H1 (cell line): ENCODE results near the gene HLTF. TPM values are rescaled to one million over a fixed set of nuclear protein-coding genes. Genes with fewer than 3 reads are reported as not detected.

Experiments
- CTCF ChIA-PET: fragments of 300-600 bp; sonication (Branson Sonifier 250); formaldehyde crosslinking; loops from one replicate; lab custom pipeline; 2021; ENCODE audit not compliant: partially characterized antibody; lab: Charles Lee
- POLR2A ChIA-PET: fragments of 300-600 bp; sonication (Branson Sonifier 250); formaldehyde crosslinking; loops from one replicate; lab custom pipeline; 2021; ENCODE audit warnings: inconsistent platforms; ENCODE audit not compliant: partially characterized antibody; lab: Charles Lee
- DNase-seq, 2 experiments: peaks; one replicate each; pipeline versions ENCODE4 v3.0.0 to v3.0.0-alpha.2; 2010 to 2022; ENCODE audit warnings: low spot score in 2 of 2, low read depth in 1 of 2, mixed read lengths in 1 of 2
- FAIRE-seq: peaks from 2 replicates; lab custom pipeline; 2011; peaks lifted over from hg19 to GRCh38; lab: Jason Lieb, UNC
- H2AFZ ChIP-seq: 2 replicates; pipeline ENCODE4 v1.8.1; 2012; ENCODE audit warnings: low read length, inconsistent platforms
- H2AK5ac ChIP-seq: 2 replicates; pipeline ENCODE4 v1.6.1; 2013; ENCODE audit warnings: low read depth, low read length
- H2BK120ac ChIP-seq: replicated peaks from 2 replicates; pipeline ENCODE3; 2013; ENCODE audit warnings: low read depth, low read length, inconsistent platforms
- H2BK12ac ChIP-seq: 2 replicates; pipeline ENCODE4 v1.6.1; 2013; ENCODE audit warnings: low read depth, low read length
- H2BK15ac ChIP-seq: 2 replicates; pipeline ENCODE4 v1.6.1; 2013; ENCODE audit warnings: low read length
- H2BK20ac ChIP-seq: 2 replicates; pipeline ENCODE4 v1.6.1; 2013; ENCODE audit warnings: low read length
- H2BK5ac ChIP-seq: 2 replicates; pipeline ENCODE4 v1.6.1; 2013; ENCODE audit warnings: low read depth, low read length
- H3K14ac ChIP-seq: 2 replicates; pipeline ENCODE4 v1.6.1; 2013; ENCODE audit warnings: inconsistent platforms; ENCODE audit not compliant: insufficient read length
- H3K18ac ChIP-seq: 2 replicates; pipeline ENCODE4 v1.6.1; 2013; ENCODE audit warnings: low read length; ENCODE audit errors: extremely low read depth
- H3K23ac ChIP-seq: 2 replicates; pipeline ENCODE4 v1.6.1; 2013; ENCODE audit warnings: inconsistent platforms; ENCODE audit not compliant: insufficient read length
- H3K23me2 ChIP-seq: 2 replicates; pipeline ENCODE4 v1.6.1; 2013; ENCODE audit warnings: low read depth, low read length
- H3K27ac ChIP-seq: 2 replicates; pipeline ENCODE4 v1.6.1; 2011; ENCODE audit warnings: low read depth, low read length, inconsistent platforms
- H3K27me3 ChIP-seq, 4 experiments: replicated peaks in 1 of 4; 1 replicate in 1 of 4; 2 replicates in 3 of 4; pipeline versions ENCODE4 v1.6.1 to v1.8.1; 2011 to 2013; ENCODE audit warnings: low read length in 3 of 4, mild to moderate bottlenecking in 3 of 4, inconsistent platforms in 2 of 4, mixed read lengths in 2 of 4, moderate library complexity in 1 of 4; ENCODE audit not compliant: control insufficient read depth in 3 of 4, insufficient read depth in 3 of 4; ENCODE audit errors: extremely low read depth in 1 of 4
- H3K36me3 ChIP-seq, 4 experiments: 2 replicates each; pipeline versions ENCODE4 v1.6.1 to v1.8.1; 2011 to 2013; ENCODE audit warnings: mild to moderate bottlenecking in 4 of 4, low read length in 3 of 4, moderate library complexity in 2 of 4, control low read depth in 1 of 4, inconsistent platforms in 1 of 4; ENCODE audit not compliant: insufficient read depth in 4 of 4, control insufficient read depth in 2 of 4
- H3K4ac ChIP-seq: replicated peaks from 2 replicates; pipeline ENCODE3; 2013; ENCODE audit warnings: low read length, low read depth, mixed read lengths, inconsistent platforms; ENCODE audit not compliant: insufficient read length
- H3K4me1 ChIP-seq, 4 experiments: replicated peaks in 1 of 4; 1 replicate in 1 of 4; 2 replicates in 3 of 4; pipeline versions ENCODE4 v1.6.1 to v1.8.1; 2011 to 2013; ENCODE audit warnings: low read length in 3 of 4, inconsistent platforms in 2 of 4, mixed read lengths in 1 of 4; ENCODE audit not compliant: insufficient read depth in 4 of 4, control insufficient read depth in 3 of 4
- H3K4me2 ChIP-seq, 2 experiments: 2 replicates each; pipeline versions ENCODE4 v1.6.1 to v1.8.1; 2011 to 2013; ENCODE audit warnings: low read depth in 2 of 2, low read length in 2 of 2, control low read depth in 1 of 2, inconsistent platforms in 1 of 2, mild to moderate bottlenecking in 1 of 2; ENCODE audit not compliant: insufficient read depth in 1 of 2
- H3K4me3 ChIP-seq, 4 experiments: fragments of 200-600, 300-600 bp in 1 of 4; sonication (generic), shearing (Covaris generic), sonication (Bioruptor Twin) in 1 of 4; 2 replicates each; pipeline versions ENCODE4 v1.5.1 to v1.8.1; 2011 to 2016; ENCODE audit warnings: low read length in 4 of 4, low read depth in 3 of 4, control low read depth in 2 of 4, inconsistent platforms in 2 of 4, mild to moderate bottlenecking in 2 of 4, mixed read lengths in 1 of 4, moderate library complexity in 1 of 4; ENCODE audit not compliant: insufficient read depth in 2 of 4; ENCODE audit errors: extremely low read depth in 1 of 4
- H3K56ac ChIP-seq: replicated peaks from 2 replicates; pipeline ENCODE3; 2013; ENCODE audit warnings: low read depth, mild to moderate bottlenecking, mixed read lengths, low read length, inconsistent platforms; ENCODE audit not compliant: insufficient read length
- H3K79me1 ChIP-seq: 2 replicates; pipeline ENCODE4 v1.6.1; 2013; ENCODE audit warnings: low read depth, low read length, control low read depth
- H3K79me2 ChIP-seq, 2 experiments: 2 replicates each; pipeline versions ENCODE4 v1.6.1 to v1.8.1; 2012 to 2013; ENCODE audit warnings: low read length in 2 of 2, mild to moderate bottlenecking in 2 of 2, inconsistent platforms in 1 of 2; ENCODE audit not compliant: insufficient read depth in 2 of 2, control insufficient read depth in 1 of 2
- H3K9ac ChIP-seq, 4 experiments: replicated peaks in 1 of 4; 1 replicate in 1 of 4; 2 replicates in 3 of 4; pipeline versions ENCODE4 v1.6.1 to v1.8.1; 2011 to 2013; ENCODE audit warnings: low read depth in 3 of 4, low read length in 3 of 4, control low read depth in 2 of 4, mild to moderate bottlenecking in 2 of 4, moderate library complexity in 2 of 4, inconsistent platforms in 1 of 4; ENCODE audit errors: extremely low read depth in 1 of 4
- H3K9me3 ChIP-seq, 2 experiments: 2 replicates each; pipeline versions ENCODE4 v1.6.1 to v1.8.1; 2012 to 2013; ENCODE audit warnings: mild to moderate bottlenecking in 2 of 2, moderate library complexity in 2 of 2, control low read depth in 1 of 2, inconsistent platforms in 1 of 2, low read depth in 1 of 2, low read length in 1 of 2, mixed read lengths in 1 of 2; ENCODE audit not compliant: insufficient read depth in 2 of 2
- H4K20me1 ChIP-seq, 2 experiments: replicated peaks in 1 of 2; 2 replicates each; pipeline versions ENCODE3 to v1.8.1; 2011 to 2013; ENCODE audit warnings: inconsistent platforms in 2 of 2, low read length in 2 of 2, mild to moderate bottlenecking in 1 of 2; ENCODE audit not compliant: insufficient read depth in 2 of 2, control insufficient read depth in 1 of 2
- H4K5ac ChIP-seq: 2 replicates; pipeline ENCODE4 v1.6.1; 2013; ENCODE audit warnings: low read length, low read depth, mixed read lengths, inconsistent platforms; ENCODE audit not compliant: insufficient read length
- H4K8ac ChIP-seq: 2 replicates; pipeline ENCODE4 v1.8.0; 2013; ENCODE audit warnings: mild to moderate bottlenecking, moderate library complexity, low read length, inconsistent platforms; ENCODE audit not compliant: insufficient read depth; ENCODE audit errors: extremely low read depth
- H4K91ac ChIP-seq: replicated peaks from 2 replicates; pipeline ENCODE3; 2013; ENCODE audit warnings: low read length, mixed read lengths, inconsistent platforms; ENCODE audit not compliant: insufficient read length
- ASH2L ChIP-seq: fragments of 200-600, 300-600 bp; sonication (generic); IDR thresholded peaks from one replicate; pipeline ENCODE4 v1.7.1; 2017; ENCODE audit warnings: low read length
- BCL11A ChIP-seq, 2 experiments: IDR thresholded peaks; one replicate each; pipeline ENCODE4 v1.6.1; 2011; ENCODE audit warnings: low read depth in 2 of 2, low read length in 2 of 2, mild to moderate bottlenecking in 2 of 2
- FOSL1 ChIP-seq: IDR thresholded peaks from 2 replicates; pipeline ENCODE4 v1.6.1; 2011; ENCODE audit warnings: mild to moderate bottlenecking, low read depth, low read length, moderate library complexity; ENCODE audit not compliant: insufficient read depth
- HDAC2 ChIP-seq, 2 experiments: fragments of 300-600 bp in 1 of 2; sonication (generic) in 1 of 2; IDR thresholded peaks; 2 replicates each; pipeline ENCODE4 v1.6.1; 2011 to 2012; ENCODE audit warnings: low read depth in 2 of 2, low read length in 2 of 2, mild to moderate bottlenecking in 2 of 2, moderate library complexity in 2 of 2, borderline replicate concordance in 1 of 2, inconsistent platforms in 1 of 2
- HDAC6 ChIP-seq: IDR thresholded peaks from one replicate; pipeline ENCODE4 v1.7.1; 2012; ENCODE audit warnings: low read depth, mild to moderate bottlenecking, inconsistent platforms, low read length, moderate library complexity
- POLR2A ChIP-seq, 2 experiments: IDR thresholded peaks; 1 replicate in 1 of 2; 2 replicates in 1 of 2; pipeline ENCODE4 v1.6.1; 2011; ENCODE audit warnings: low read depth in 2 of 2, low read length in 2 of 2, mild to moderate bottlenecking in 2 of 2; ENCODE audit errors: control extremely low read depth in 1 of 2
- POLR2AphosphoS5 ChIP-seq: IDR thresholded peaks from 2 replicates; pipeline ENCODE4 v1.6.1; 2011; ENCODE audit warnings: low read depth, low read length
- RBBP5 ChIP-seq: IDR thresholded peaks from 2 replicates; pipeline ENCODE4 v1.7.1; 2012; ENCODE audit warnings: low read depth, mild to moderate bottlenecking, inconsistent platforms, low read length, moderate library complexity, borderline replicate concordance
- RXRA ChIP-seq: IDR thresholded peaks from 2 replicates; pipeline ENCODE4 v1.6.1; 2011; ENCODE audit warnings: low read depth, mild to moderate bottlenecking, low read length, moderate library complexity; ENCODE audit not compliant: insufficient read depth
- SAP30 ChIP-seq: fragments of 300-600 bp; sonication (generic); IDR thresholded peaks from 2 replicates; pipeline ENCODE4 v1.7.1; 2012; ENCODE audit warnings: low read length, moderate library complexity, mild to moderate bottlenecking, inconsistent platforms; ENCODE audit not compliant: insufficient read depth, insufficient replicate concordance
- SP1 ChIP-seq: IDR thresholded peaks from 2 replicates; pipeline ENCODE4 v1.6.1; 2011; ENCODE audit warnings: low read depth, low read length
- SRF ChIP-seq: IDR thresholded peaks from 2 replicates; pipeline ENCODE4 v1.6.1; 2011; ENCODE audit warnings: mild to moderate bottlenecking, low read depth, low read length, moderate library complexity
- SUZ12 ChIP-seq: fragments of 200-600 bp; sonication (generic); IDR thresholded peaks from 2 replicates; pipeline ENCODE4 v1.6.1; 2012; ENCODE audit warnings: mild to moderate bottlenecking, inconsistent platforms, low read length, moderate library complexity, mixed read lengths
- TBP ChIP-seq: IDR thresholded peaks from 2 replicates; pipeline ENCODE4 v1.6.1; 2011; ENCODE audit warnings: low read depth, low read length, improper control_type of control experiment
- TCF12 ChIP-seq: IDR thresholded peaks from 2 replicates; pipeline ENCODE4 v1.6.1; 2011; ENCODE audit warnings: low read depth, mild to moderate bottlenecking, low read length
- ZNF274 ChIP-seq: IDR thresholded peaks from 2 replicates; pipeline ENCODE4 v1.7.0; 2012; ENCODE audit warnings: low read length, borderline replicate concordance; ENCODE audit errors: extremely low read depth
- WGBS, 2 experiments: shearing (Covaris generic) in 1 of 2; methylation state at CpG; one replicate each; pipeline versions ENCODE4 v1.1.6 to v1.1.7; 2013 to 2015; ENCODE audit warnings: low lambda C conversion rate in 2 of 2, mixed read lengths in 2 of 2, inconsistent platforms in 1 of 2, low coverage in 1 of 2, missing lambda C conversion rate in 1 of 2; ENCODE audit not compliant: insufficient replicate concordance in 2 of 2, insufficient coverage in 1 of 2, insufficient read length in 1 of 2; ENCODE audit errors: extremely low coverage in 1 of 2, missing lambda C conversion rate in 1 of 2; 5-methylcytosine and 5-hydroxymethylcytosine counted together
- polyA plus RNA-seq, 7 experiments: library from polyadenylated mRNA; depleted of rRNA in 3 of 7; stranded (reverse) in 5 of 7; unstranded in 2 of 7; fragments of >200 nt in 5 of 7; fragments of 200-250 nt in 2 of 7; gene quantifications; 1 replicate in 5 of 7; 2 replicates in 1 of 7; 4 replicates in 1 of 7; pipeline versions ENCODE4 v1.2.1 to v1.2.3, GENCODE V29; 2011 to 2013; ENCODE audit warnings: missing spikeins in 2 of 7, mixed read lengths in 2 of 7
- total RNA-seq: library from RNA; stranded (reverse); fragmentation: NEBNext Ultra II Directional; extraction: Animal tissue kit (Norgen Biotek cat#: 25700); gene quantifications from 2 replicates; pipeline ENCODE4 v1.2.1, GENCODE V29; 2021

Gene HLTF
- total and polyA plus RNA-seq, 2 of the 8 experiments (the other 6 are each of a cell fraction or from before 2014, with no cell fraction given) = 18.1 to 60.3 TPM

GRCh38 chr3:149058602-149059001, 27.7 kb downstream of the HLTF start:
- H3K27ac ChIP-seq = no peak overlapping the region
- H4K5ac ChIP-seq = no peak overlapping the region
- H2BK120ac ChIP-seq = no peak overlapping the region
- no peaks in the 10 kb centered on the region for H3K23me2 ChIP-seq
- no peak overlapping the region for H2BK20ac ChIP-seq
- H3K27me3 ChIP-seq = no peaks in the 10 kb centered on the region
- no peaks in the 10 kb centered on the region for H4K20me1 ChIP-seq
- H3K4me1 ChIP-seq = no peaks in the 10 kb centered on the region
- no peak overlapping the region for H2BK5ac ChIP-seq
- DNase-seq (no peak), FAIRE-seq (no peak)
- H3K4me2 ChIP-seq = no peak overlapping the region
- no peak overlapping the region for H3K4me3 ChIP-seq
- no peaks in the 10 kb centered on the region for H3K79me1 ChIP-seq
- H2AK5ac ChIP-seq = no peak overlapping the region
- H3K4ac ChIP-seq = no peak overlapping the region
- H3K56ac ChIP-seq = no peak overlapping the region
- no peak overlapping the region for H2AFZ ChIP-seq
- no peak overlapping the region for H2BK12ac ChIP-seq
- no peak overlapping the region for H4K8ac ChIP-seq
- WGBS, 2 experiments = 80% methylated on average over 1 of the region's 1 CpG; no CpG with 5 or more reads in 1 of the 2 experiments
- H3K14ac ChIP-seq = no peak overlapping the region
- H4K91ac ChIP-seq = no peak overlapping the region
- no peak overlapping the region for H3K9ac ChIP-seq
- no peak overlapping the region for H3K23ac ChIP-seq
- no peak overlapping the region for H2BK15ac ChIP-seq
- ChIA-PET CTCF (interaction anchor here (0.7 kb wide), 1 partner anchor 216 kb away, joined by 3 read pairs; no protein-coding TSS in a partner anchor), POLR2A (no interaction called here)
- no peaks in the 10 kb centered on the region for H3K79me2 ChIP-seq
- peaks cover 0 to 75% (median 27%) of the 10 kb centered on the region in 4 experiments; a peak in 5 of 8 replicates for H3K36me3 ChIP-seq
- H3K18ac ChIP-seq = no peak overlapping the region
- no peaks in the 10 kb centered on the region for H3K9me3 ChIP-seq
- no peak for TF ChIP-seq SUZ12
- no peak for TF ChIP-seq POLR2AphosphoS5
- TF ChIP-seq TBP = no peak
- TF ChIP-seq SRF = no peak
- no peak for TF ChIP-seq ASH2L
- TF ChIP-seq TCF12 = no peak
- TF ChIP-seq HDAC6 = no peak
- no peak for TF ChIP-seq BCL11A (IDR thresholded peaks at IDR 0.05; ENCODE audit: low read depth in 2 of 2, low read length in 2 of 2)
- TF ChIP-seq RXRA = no peak
- TF ChIP-seq POLR2A (IDR thresholded peaks at IDR 0.05; ENCODE audit: control extremely low read depth in 1 of 2, low read depth in 2 of 2, low read length in 2 of 2) = no peak
- TF ChIP-seq HDAC2 (IDR thresholded peaks at IDR 0.05; ENCODE audit: borderline replicate concordance in 1 of 2, low read depth in 2 of 2, low read length in 2 of 2) = no peak
- no peak for TF ChIP-seq RBBP5
- TF ChIP-seq SP1 = no peak
- no peak for TF ChIP-seq FOSL1
- no peak for TF ChIP-seq ZNF274
- TF ChIP-seq SAP30 = no peak
